AG04450 (cell line): ENCODE data around the gene CORIN. TPM values are rescaled to one million over a fixed set of nuclear protein-coding genes. Genes with fewer than 3 reads are reported as not detected.

Experiments used
- CTCF ChIA-PET: fragments of 300-600, 350-600 bp; formaldehyde crosslinking; extraction: SDS; loops from one replicate; lab custom pipeline; 2022; ENCODE audit warnings: antibody characterized with exemption, inconsistent platforms; lab: Charles Lee
- POLR2A ChIA-PET: fragments of 350-600 bp; formaldehyde crosslinking; extraction: SDS; loops from one replicate; lab custom pipeline; 2021; ENCODE audit warnings: antibody characterized with exemption, inconsistent platforms; lab: Yijun Ruan, JAX
- DNase-seq: peaks from one replicate; pipeline ENCODE4 v3.0.0-alpha.2; 2011; ENCODE audit warnings: low read depth, low spot score
- H3K27ac ChIP-seq: one replicate; pipeline ENCODE4 v1.5.1; 2012; ENCODE audit warnings: low read depth, low read length, control low read depth
- H3K27me3 ChIP-seq: one replicate; pipeline ENCODE4 v1.6.0; 2012; ENCODE audit warnings: low read length; ENCODE audit not compliant: control insufficient read depth, insufficient read depth
- H3K4me3 ChIP-seq: 2 replicates; pipeline ENCODE4 v1.5.1; 2011; ENCODE audit warnings: mild to moderate bottlenecking, low read depth, low read length, control low read depth
- H3K9me3 ChIP-seq: 2 replicates; pipeline ENCODE4 v1.5.1; 2012; ENCODE audit warnings: low read length; ENCODE audit not compliant: control insufficient read depth, insufficient read depth
- CTCF ChIP-seq: IDR thresholded peaks from 2 replicates; pipeline ENCODE4 v1.5.1; 2011; ENCODE audit warnings: low read depth, low read length, control low read depth, inconsistent platforms
- polyA plus RNA-seq: library from polyadenylated mRNA; depleted of rRNA; stranded (reverse); fragments of >200 nt; gene quantifications from 2 replicates; pipeline ENCODE4 v1.2.3, GENCODE V29; 2011

The CORIN gene
- polyA plus RNA-seq, 1 experiment: 29.6 TPM

GRCh38 chr4:47817275-47817674, 20.6 kb downstream of the CORIN start:
- ChIA-PET POLR2A (no interaction called here), CTCF (interaction anchor here (0.6 to 2.3 kb wide), 3 partner anchors 20 to 149 kb away, joined by 3 to 12 read pairs (median 7); partner anchors contain the start of gene CORIN)
- TF ChIP-seq CTCF: no peak
- no peak overlapping the region for H3K27ac ChIP-seq
- no peak overlapping the region for H3K4me3 ChIP-seq
- H3K27me3 ChIP-seq: no peaks in the 10 kb centered on the region
- no peaks in the 10 kb centered on the region for H3K9me3 ChIP-seq
- no peak for DNase-seq

GRCh38 chr4:47816748-47817147, 21.1 kb downstream of the CORIN start:
- ChIA-PET POLR2A (no interaction called here), CTCF (interaction anchor here (1.8 to 2.3 kb wide), 2 partner anchors 20 to 23 kb away, joined by 7 to 12 read pairs; partner anchors contain the start of gene CORIN)
- TF ChIP-seq CTCF: no peak
- no peak for DNase-seq
- no peaks in the 10 kb centered on the region for H3K9me3 ChIP-seq
- H3K27ac ChIP-seq: no peak overlapping the region
- no peaks in the 10 kb centered on the region for H3K27me3 ChIP-seq
- no peak overlapping the region for H3K4me3 ChIP-seq

- DNase-seq: no peak
- H3K27ac ChIP-seq: no peak overlapping the region
These were observed 23.1 kb downstream of the CORIN start for GRCh38 chr4:47814618-47815295.

GRCh38 chr4:47809654-47810203, 28.1 kb downstream of the CORIN start:
- TF ChIP-seq CTCF: no peak
- Histone ChIP-seq H3K27ac (no peak overlapping the region), H3K27me3 (no peaks in the 10 kb centered on the region), H3K9me3 (no peaks in the 10 kb centered on the region), H3K4me3 (no peak overlapping the region)
- no peak for DNase-seq
- CTCF ChIA-PET: interaction anchor here (1.3 kb wide), 1 partner anchor 27 kb away, joined by 3 read pairs; no protein-coding TSS in a partner anchor
- POLR2A ChIA-PET: no interaction called here

More at GRCh38 chr4:47814618-47815295, 23.1 kb downstream of the CORIN start:
- no peak for TF ChIP-seq CTCF
- no peaks in the 10 kb centered on the region for H3K9me3 ChIP-seq
- ChIA-PET POLR2A (no interaction called here), CTCF (interaction anchor here (0.7 to 1.0 kb wide), 2 partner anchors 22 to 119 kb away, joined by 3 read pairs; no protein-coding TSS in a partner anchor)
- H3K27me3 ChIP-seq: no peaks in the 10 kb centered on the region
- H3K4me3 ChIP-seq: no peak overlapping the region

GRCh38 chr4:47804598-47804997, 33.3 kb downstream of the CORIN start:
- ChIA-PET CTCF (interaction anchor here (1.2 kb wide), 1 partner anchor 99 kb away, joined by 3 read pairs; no protein-coding TSS in a partner anchor), POLR2A (no interaction called here)
- Histone ChIP-seq H3K27me3 (no peaks in the 10 kb centered on the region), H3K9me3 (no peaks in the 10 kb centered on the region), H3K27ac (no peak overlapping the region), H3K4me3 (no peak overlapping the region)
- TF ChIP-seq CTCF: no peak
- DNase-seq: no peak
